Activated CD4-positive, alpha-beta T cell treated with anti-CD3 and anti-CD28 coated beads for 1 hour (primary cell): Measurements from ENCODE around the gene USP12.

Source experiments
- DNase-seq: peaks from one replicate; pipeline ENCODE4 v3.0.0-alpha.2; 2020

Gene USP12

GRCh38 chr13:27027086-27027667 lies 144.4 kb downstream of the USP12 start:
- no peak for DNase-seq

- no peak for DNase-seq
These were observed 145.2 kb downstream of the USP12 start for GRCh38 chr13:27026396-27026795.

- DNase-seq = no peak
These were observed 146.7 kb downstream of the USP12 start for GRCh38 chr13:27024776-27025492.

GRCh38 chr13:27024074-27024461 lies 147.5 kb downstream of the USP12 start:
- DNase-seq = no peak

- DNase-seq = no peak
These were observed 148.1 kb downstream of the USP12 start for GRCh38 chr13:27023385-27024073.

GRCh38 chr13:27022571-27023311 lies 148.9 kb downstream of the USP12 start:
- DNase-seq = no peak

GRCh38 chr13:27020415-27020814 lies 151.2 kb downstream of the USP12 start:
- DNase-seq = no peak

- DNase-seq = no peak
These were observed 152.7 kb downstream of the USP12 start for GRCh38 chr13:27018882-27019281.

GRCh38 chr13:27018344-27018861 lies 153.2 kb downstream of the USP12 start:
- DNase-seq = no peak

GRCh38 chr13:27016875-27017274 lies 154.7 kb downstream of the USP12 start:
- DNase-seq = no peak
